GM12878 (cell line): ENCODE measurements around the gene CREB5.

ENCODE experiments used
- KDM1A ChIP-seq: fragments of 200-600 bp; sonication (generic); IDR thresholded peaks from 2 replicates; pipeline ENCODE4 v1.6.1; 2016; ENCODE audit warnings: borderline replicate concordance
- POLR2AphosphoS5 ChIP-seq: IDR thresholded peaks from 2 replicates; pipeline ENCODE4 v1.6.1; 2011; ENCODE audit warnings: mild to moderate bottlenecking, low read length, inconsistent platforms
- SIN3A ChIP-seq: IDR thresholded peaks from 2 replicates; pipeline ENCODE4 v1.6.1; 2012; ENCODE audit warnings: low read depth, low read length, improper control_type of control experiment
- TF ChIP-seq, protein P1 (sequence below): IDR thresholded peaks from 2 replicates; pipeline ENCODE4 v1.6.1; 2012; ENCODE audit warnings: mild to moderate bottlenecking, low read depth, low read length

DNA sequence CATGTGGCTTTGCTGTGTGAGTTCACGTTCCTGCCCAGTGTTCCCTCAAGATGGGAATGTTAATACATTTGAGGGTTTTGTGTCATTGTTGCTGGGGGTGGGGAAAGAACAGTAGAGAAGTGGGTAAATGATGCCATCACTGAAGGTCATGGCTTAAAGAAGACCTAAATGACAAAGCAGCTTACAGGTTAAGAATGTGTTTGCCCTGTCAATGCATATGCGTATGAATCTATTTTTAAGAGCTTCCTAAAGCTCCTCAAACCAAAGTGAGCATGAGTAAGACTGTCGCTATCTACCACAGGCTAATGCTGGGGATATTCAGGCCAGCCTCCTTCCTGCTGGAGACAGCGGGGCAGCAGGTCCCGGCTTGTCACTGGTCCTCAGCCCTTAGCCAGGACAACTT is 162.9 kb downstream of the CREB5 start:
- no peak for TF ChIP-seq POLR2AphosphoS5
- TF ChIP-seq, protein P1, sequence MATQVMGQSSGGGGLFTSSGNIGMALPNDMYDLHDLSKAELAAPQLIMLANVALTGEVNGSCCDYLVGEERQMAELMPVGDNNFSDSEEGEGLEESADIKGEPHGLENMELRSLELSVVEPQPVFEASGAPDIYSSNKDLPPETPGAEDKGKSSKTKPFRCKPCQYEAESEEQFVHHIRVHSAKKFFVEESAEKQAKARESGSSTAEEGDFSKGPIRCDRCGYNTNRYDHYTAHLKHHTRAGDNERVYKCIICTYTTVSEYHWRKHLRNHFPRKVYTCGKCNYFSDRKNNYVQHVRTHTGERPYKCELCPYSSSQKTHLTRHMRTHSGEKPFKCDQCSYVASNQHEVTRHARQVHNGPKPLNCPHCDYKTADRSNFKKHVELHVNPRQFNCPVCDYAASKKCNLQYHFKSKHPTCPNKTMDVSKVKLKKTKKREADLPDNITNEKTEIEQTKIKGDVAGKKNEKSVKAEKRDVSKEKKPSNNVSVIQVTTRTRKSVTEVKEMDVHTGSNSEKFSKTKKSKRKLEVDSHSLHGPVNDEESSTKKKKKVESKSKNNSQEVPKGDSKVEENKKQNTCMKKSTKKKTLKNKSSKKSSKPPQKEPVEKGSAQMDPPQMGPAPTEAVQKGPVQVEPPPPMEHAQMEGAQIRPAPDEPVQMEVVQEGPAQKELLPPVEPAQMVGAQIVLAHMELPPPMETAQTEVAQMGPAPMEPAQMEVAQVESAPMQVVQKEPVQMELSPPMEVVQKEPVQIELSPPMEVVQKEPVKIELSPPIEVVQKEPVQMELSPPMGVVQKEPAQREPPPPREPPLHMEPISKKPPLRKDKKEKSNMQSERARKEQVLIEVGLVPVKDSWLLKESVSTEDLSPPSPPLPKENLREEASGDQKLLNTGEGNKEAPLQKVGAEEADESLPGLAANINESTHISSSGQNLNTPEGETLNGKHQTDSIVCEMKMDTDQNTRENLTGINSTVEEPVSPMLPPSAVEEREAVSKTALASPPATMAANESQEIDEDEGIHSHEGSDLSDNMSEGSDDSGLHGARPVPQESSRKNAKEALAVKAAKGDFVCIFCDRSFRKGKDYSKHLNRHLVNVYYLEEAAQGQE: no peak
- no peak for TF ChIP-seq KDM1A
- no peak for TF ChIP-seq SIN3A
